Brain microvascular endothelial cell (primary cell): ENCODE data around the gene POLE.

Experiments used
- DNase-seq: peaks from one replicate; pipeline ENCODE4 v3.0.0-alpha.2; 2020
- H3K27ac ChIP-seq: fragments of 250-450 bp; sonication (Bioruptor Pico); 2 replicates; pipeline ENCODE4 v1.5.1; 2020; ENCODE audit warnings: mild to moderate bottlenecking, moderate library complexity
- H3K27me3 ChIP-seq: fragments of 250-450 bp; sonication (Bioruptor Pico); replicated peaks from 2 replicates; pipeline ENCODE4 v1.5.1; 2020; ENCODE audit warnings: mild to moderate bottlenecking
- H3K36me3 ChIP-seq: fragments of 250-450 bp; sonication (Bioruptor Pico); replicated peaks from 2 replicates; pipeline ENCODE4 v1.5.1; 2020; ENCODE audit warnings: mild to moderate bottlenecking
- H3K4me3 ChIP-seq: 2 replicates; pipeline ENCODE4 v1.5.1; 2011; ENCODE audit warnings: low read depth, mild to moderate bottlenecking, control low read depth, low read length, moderate library complexity
- in situ Hi-C: cut with HindIII; loops from 2 replicates; pipeline ENCODE4 v1.10.0; 2017; ENCODE audit warnings: low sequenced_read_pairs, low pct_ligation_motif_present
- TF ChIP-seq, protein P1 (sequence below): IDR thresholded peaks from 2 replicates; pipeline ENCODE4 v1.5.1; 2011; ENCODE audit warnings: low read depth, mild to moderate bottlenecking, moderate library complexity, low read length, control low read depth, inconsistent platforms; ENCODE audit errors: missing control alignments

Gene POLE

DNA sequence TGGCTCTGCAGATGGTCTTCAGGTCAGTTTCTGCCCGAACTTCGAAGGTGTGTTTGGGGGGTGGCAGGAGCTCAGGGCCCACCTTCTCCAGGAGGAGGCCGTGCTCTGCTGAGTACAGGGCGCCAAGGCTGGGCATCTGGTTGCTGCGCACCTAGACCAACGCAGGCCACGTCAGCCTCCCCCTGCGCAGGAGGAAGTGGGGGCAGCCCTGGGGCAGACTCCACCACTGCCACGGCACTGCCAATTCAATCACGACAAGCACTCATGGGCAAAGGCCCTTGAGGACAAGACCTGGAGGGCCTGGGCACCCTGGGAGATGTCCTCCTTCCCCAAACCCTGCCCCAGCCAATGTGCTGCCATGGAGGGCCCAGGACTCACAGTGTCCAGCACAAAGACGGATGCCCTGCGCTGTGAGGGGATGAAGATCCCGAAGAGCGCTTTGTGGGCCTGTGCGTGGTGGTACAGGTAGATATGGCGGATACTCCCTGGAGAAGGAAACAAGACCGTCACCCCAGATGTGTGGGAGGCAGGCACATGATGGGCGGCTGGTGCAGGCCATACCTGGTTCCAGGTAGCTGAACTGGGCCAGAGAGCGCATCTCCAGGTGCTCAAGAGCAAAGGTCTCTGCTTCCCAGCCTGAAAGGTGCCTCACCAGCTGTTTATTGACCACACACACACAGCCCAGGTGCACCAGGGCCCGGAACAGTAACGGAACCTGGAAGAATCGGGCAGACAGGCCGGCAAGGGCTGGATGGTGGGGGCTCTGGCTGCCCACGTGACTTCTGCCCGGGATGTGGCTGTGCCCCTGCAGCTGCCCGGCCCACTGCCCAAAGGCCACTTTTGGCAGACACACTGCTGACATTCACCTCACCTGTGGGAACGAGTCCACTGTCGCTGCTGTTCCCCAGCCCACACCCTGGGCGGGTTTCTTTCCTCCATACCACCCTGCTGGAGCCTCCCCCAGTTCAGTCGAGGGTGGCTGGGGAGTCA is 44.0 kb downstream of the POLE start:
- no peak overlapping the region for H3K27ac ChIP-seq
- TF ChIP-seq, protein P1, sequence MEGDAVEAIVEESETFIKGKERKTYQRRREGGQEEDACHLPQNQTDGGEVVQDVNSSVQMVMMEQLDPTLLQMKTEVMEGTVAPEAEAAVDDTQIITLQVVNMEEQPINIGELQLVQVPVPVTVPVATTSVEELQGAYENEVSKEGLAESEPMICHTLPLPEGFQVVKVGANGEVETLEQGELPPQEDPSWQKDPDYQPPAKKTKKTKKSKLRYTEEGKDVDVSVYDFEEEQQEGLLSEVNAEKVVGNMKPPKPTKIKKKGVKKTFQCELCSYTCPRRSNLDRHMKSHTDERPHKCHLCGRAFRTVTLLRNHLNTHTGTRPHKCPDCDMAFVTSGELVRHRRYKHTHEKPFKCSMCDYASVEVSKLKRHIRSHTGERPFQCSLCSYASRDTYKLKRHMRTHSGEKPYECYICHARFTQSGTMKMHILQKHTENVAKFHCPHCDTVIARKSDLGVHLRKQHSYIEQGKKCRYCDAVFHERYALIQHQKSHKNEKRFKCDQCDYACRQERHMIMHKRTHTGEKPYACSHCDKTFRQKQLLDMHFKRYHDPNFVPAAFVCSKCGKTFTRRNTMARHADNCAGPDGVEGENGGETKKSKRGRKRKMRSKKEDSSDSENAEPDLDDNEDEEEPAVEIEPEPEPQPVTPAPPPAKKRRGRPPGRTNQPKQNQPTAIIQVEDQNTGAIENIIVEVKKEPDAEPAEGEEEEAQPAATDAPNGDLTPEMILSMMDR = no peak
- H3K27me3 ChIP-seq = no peaks in the 10 kb centered on the region
- no peak overlapping the region for H3K4me3 ChIP-seq
- peaks cover 7% of the 10 kb centered on the region for H3K36me3 ChIP-seq
- no peak for DNase-seq
- in situ Hi-C loops = no loop called here

DNA sequence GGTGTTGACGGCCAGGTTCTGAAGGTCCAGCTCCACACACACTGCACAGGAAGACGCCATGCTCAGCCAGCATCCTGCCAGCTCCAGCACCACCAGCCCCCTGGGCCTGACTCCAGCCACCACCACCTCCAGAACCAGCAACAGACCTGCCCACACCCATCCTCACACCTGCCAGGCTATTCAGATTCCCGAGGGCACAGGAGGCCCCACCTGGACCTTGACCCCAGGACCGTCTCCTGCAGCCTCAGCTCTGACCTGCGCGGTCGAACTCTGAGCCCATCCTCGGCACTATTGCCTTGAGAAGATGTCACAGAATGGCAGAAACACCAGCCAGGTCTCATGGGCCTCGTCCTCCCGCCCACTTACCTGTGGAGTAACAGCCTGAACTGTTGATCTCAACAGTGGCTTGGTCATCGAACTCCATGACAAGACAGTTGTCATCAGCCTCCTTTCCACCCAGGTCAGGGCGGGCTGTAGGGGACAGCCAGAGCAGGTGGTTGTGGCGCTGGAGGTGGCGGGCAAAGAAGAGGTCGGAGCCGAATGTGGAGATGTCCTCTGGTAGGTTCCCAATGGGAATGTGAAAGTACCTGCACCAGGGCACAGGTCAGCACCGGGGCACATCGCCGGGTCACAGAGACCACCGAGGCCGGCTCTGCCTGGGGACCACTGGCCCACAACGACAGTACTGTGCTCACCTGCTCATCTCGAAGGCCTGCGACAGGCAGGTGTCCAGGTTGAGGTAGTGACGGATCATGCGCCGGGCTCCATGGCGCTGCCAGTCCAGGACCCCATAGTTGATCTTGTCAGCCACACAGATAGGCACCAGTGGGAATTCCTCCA is 45.1 kb downstream of the POLE start:
- in situ Hi-C loops = no loop called here
- Histone ChIP-seq H3K27ac (no peak overlapping the region), H3K27me3 (no peaks in the 10 kb centered on the region), H3K36me3 (peaks cover 10% of the 10 kb centered on the region), H3K4me3 (no peak overlapping the region)
- TF ChIP-seq, protein P1 = no peak
- no peak for DNase-seq

DNA sequence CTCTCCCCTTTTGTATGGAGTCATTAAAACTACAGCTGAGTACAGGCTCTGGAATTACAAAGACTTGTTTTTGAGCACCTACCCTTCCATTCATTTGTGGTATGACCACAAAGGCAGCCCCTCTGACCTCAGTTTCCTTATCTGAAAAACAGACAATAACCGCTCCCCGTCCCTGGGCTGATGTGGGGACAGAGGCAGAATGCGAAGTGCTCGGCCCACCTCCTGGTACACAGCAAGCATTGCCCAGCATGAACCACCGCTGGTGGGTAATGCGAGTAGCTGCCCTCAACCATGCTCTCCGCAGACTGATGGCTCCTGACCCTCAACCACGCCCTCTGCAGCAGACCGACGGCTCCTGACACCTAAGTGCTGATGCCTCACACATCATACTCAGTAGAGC is 46.2 kb downstream of the POLE start:
- DNase-seq = no peak
- no peak overlapping the region for H3K4me3 ChIP-seq
- H3K27ac ChIP-seq = no peak overlapping the region
- in situ Hi-C loops = no loop called here
- TF ChIP-seq, protein P1 = no peak
- H3K36me3 ChIP-seq = peaks cover 12% of the 10 kb centered on the region
- no peaks in the 10 kb centered on the region for H3K27me3 ChIP-seq

- Histone ChIP-seq H3K27me3 (no peaks in the 10 kb centered on the region), H3K4me3 (no peak overlapping the region), H3K27ac (no peak overlapping the region), H3K36me3 (peaks cover 12% of the 10 kb centered on the region)
- in situ Hi-C loops = no loop called here
- DNase-seq = no peak
- TF ChIP-seq, protein P1 = no peak
Observed at GRCh38 chr12:132639956-132640520, 47.1 kb downstream of the POLE start.

DNA sequence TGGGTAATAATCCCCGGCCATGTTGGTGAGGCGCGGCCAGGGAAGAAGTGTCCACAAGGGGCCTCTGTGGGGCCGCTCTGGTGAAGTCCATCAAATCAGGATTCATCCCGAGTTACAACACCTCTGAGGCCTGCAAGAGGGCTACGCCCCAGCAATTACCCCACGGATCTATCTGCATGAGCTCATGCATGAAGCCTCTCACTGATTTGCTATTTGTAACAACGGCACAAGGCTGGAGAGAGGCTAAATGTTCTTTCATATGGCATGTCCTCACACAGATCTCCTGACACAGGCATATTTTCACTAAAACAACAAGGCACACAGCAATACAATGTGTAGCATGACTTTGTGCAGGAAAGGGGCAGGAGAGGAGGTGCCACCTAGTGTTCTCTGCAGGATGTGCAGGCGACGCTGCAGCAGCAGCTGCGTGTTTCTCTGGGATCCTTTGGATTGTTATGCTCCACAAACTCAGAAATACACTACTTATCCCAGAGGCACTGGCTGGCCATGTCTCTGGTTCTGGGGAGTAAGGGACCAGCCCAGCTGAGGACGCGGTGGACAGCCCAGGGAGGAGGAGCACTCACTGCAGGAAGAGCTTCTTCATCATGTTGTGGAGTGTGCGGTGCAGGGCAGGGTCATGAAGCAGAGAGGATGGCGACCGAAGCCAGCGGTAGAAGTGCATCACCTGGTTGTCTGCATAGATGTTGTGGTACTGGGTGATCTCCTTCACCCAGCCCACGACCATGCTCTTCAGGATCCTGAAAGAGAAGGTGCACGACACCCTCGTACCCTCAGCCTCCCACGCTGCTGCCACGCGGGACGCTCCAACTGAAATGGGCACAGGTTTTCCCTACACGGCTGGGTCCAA is 48.4 kb downstream of the POLE start:
- Histone ChIP-seq H3K4me3 (no peak overlapping the region), H3K36me3 (peaks cover 15% of the 10 kb centered on the region)

More for the DNA sequence above, 48.4 kb downstream of the POLE start:
- no peak overlapping the region for H3K27ac ChIP-seq
- H3K27me3 ChIP-seq = no peaks in the 10 kb centered on the region
- TF ChIP-seq, protein P1 = peak; percentile 92
- peak; percentile 53 for DNase-seq
- in situ Hi-C loops = no loop called here
